ENCODE results near the gene BMERB1. TPM values are rescaled to one million over a fixed set of nuclear protein-coding genes. Genes with fewer than 3 reads are reported as not detected.
"Not testable (repeated sequence)": the region's sequence is repeated elsewhere in the genome, so short reads cannot be mapped to it uniquely, and the experiment has no call there.

The BMERB1 gene
- total RNA-seq, 1 donor from 2014 or later = 61.4 TPM

GRCh38 chr16:15536843-15537242, 102.5 kb downstream of the BMERB1 start:
- intact Hi-C loops (cut with DNase I) = no loop called here
- no peak for DNase-seq (ENCODE audit: missing footprints)
- ATAC-seq = no peak

- DNase-seq (ENCODE audit: missing footprints) = no peak
- intact Hi-C loops (cut with DNase I) = no loop called here
- ATAC-seq = no peak
Measured at GRCh38 chr16:15538507-15538906, 104.1 kb downstream of the BMERB1 start.

- intact Hi-C loops (cut with DNase I) = no loop called here
- DNase-seq (ENCODE audit: missing footprints) = no peak
- no peak for ATAC-seq
Measured at GRCh38 chr16:15539197-15539596, 104.8 kb downstream of the BMERB1 start.

GRCh38 chr16:15542261-15542660, 107.9 kb downstream of the BMERB1 start:
- no peak for ATAC-seq
- intact Hi-C loops (cut with DNase I) = no loop called here
- DNase-seq (ENCODE audit: missing footprints) = no peak

GRCh38 chr16:15542734-15543347, 108.5 kb downstream of the BMERB1 start:
- intact Hi-C loops (cut with DNase I) = no loop called here
- ATAC-seq (no peak), DNase-seq (ENCODE audit: missing footprints) (no peak)

GRCh38 chr16:15544405-15544804, 110.0 kb downstream of the BMERB1 start:
- intact Hi-C loops (cut with DNase I) = no loop called here

GRCh38 chr16:15545544-15545943, 111.2 kb downstream of the BMERB1 start:
- DNase-seq (ENCODE audit: missing footprints) (no peak), ATAC-seq (no peak)
- intact Hi-C loops (cut with DNase I) = no loop called here

More at GRCh38 chr16:15544405-15544804, 110.0 kb downstream of the BMERB1 start:
- no peak for DNase-seq (ENCODE audit: missing footprints)
- no peak for ATAC-seq

GRCh38 chr16:15547072-15547767, 112.8 kb downstream of the BMERB1 start:
- DNase-seq (ENCODE audit: missing footprints); intact Hi-C loops (cut with DNase I); ATAC-seq: not testable (repeated sequence)

GRCh38 chr16:15547768-15548096, 113.3 kb downstream of the BMERB1 start:
- intact Hi-C loops (cut with DNase I) = no loop called here
- DNase-seq (ENCODE audit: missing footprints) (no peak), ATAC-seq (no peak)

GRCh38 chr16:15548482-15548891, 114.1 kb downstream of the BMERB1 start:
- ATAC-seq (no peak), DNase-seq (ENCODE audit: missing footprints) (no peak)
- intact Hi-C loops (cut with DNase I) = no loop called here

GRCh38 chr16:15552507-15552906, 118.1 kb downstream of the BMERB1 start:
- ATAC-seq = no peak
- DNase-seq (ENCODE audit: missing footprints) = no peak
- intact Hi-C loops (cut with DNase I) = no loop called here

GRCh38 chr16:15553313-15554088, 119.1 kb downstream of the BMERB1 start:
- no peak for ATAC-seq
- intact Hi-C loops (cut with DNase I) = no loop called here
- no peak for DNase-seq (ENCODE audit: missing footprints)

GRCh38 chr16:15556130-15556529, 121.7 kb downstream of the BMERB1 start:
- intact Hi-C loops (cut with DNase I) = no loop called here
- no peak for DNase-seq (ENCODE audit: missing footprints)
- no peak for ATAC-seq

GRCh38 chr16:15557258-15557657, 122.9 kb downstream of the BMERB1 start:
- ATAC-seq (no peak), DNase-seq (ENCODE audit: missing footprints) (no peak)
- intact Hi-C loops (cut with DNase I) = no loop called here

- DNase-seq (ENCODE audit: missing footprints) = no peak
- no peak for ATAC-seq
- intact Hi-C loops (cut with DNase I) = no loop called here
Measured at GRCh38 chr16:15559176-15559575, 124.8 kb downstream of the BMERB1 start.

- intact Hi-C loops (cut with DNase I) = no loop called here
- no peak for ATAC-seq
Measured at GRCh38 chr16:15564604-15565339, 130.4 kb downstream of the BMERB1 start.

GRCh38 chr16:15566095-15566494, 131.7 kb downstream of the BMERB1 start:
- intact Hi-C loops (cut with DNase I) = no loop called here
- DNase-seq (ENCODE audit: missing footprints) (no peak), ATAC-seq (no peak)

More at GRCh38 chr16:15564604-15565339, 130.4 kb downstream of the BMERB1 start:
- no peak for DNase-seq (ENCODE audit: missing footprints)

- no peak for DNase-seq (ENCODE audit: missing footprints)
- ATAC-seq = no peak
- intact Hi-C loops (cut with DNase I) = no loop called here
Measured at GRCh38 chr16:15567823-15568222, 133.4 kb downstream of the BMERB1 start.

GRCh38 chr16:15570666-15571065, 136.3 kb downstream of the BMERB1 start:
- ATAC-seq = not testable (repeated sequence)

More at GRCh38 chr16:15570666-15571065, 136.3 kb downstream of the BMERB1 start:
- DNase-seq (ENCODE audit: missing footprints); intact Hi-C loops (cut with DNase I): not testable (repeated sequence)

Measured in Right ventricle myocardium inferior (tissue), 1 donor.